Panc1 (cell line): ENCODE measurements around the gene DVL1.
"Not testable (repeated sequence)": the region's sequence is repeated elsewhere in the genome, so short reads cannot be mapped to it uniquely, and the experiment has no call there.

Source experiments
- CTCF ChIP-seq: fragments of 450-650 bp; IDR thresholded peaks from 2 replicates; pipeline ENCODE4 v1.5.1; 2017; ENCODE audit warnings: mild to moderate bottlenecking
- POLR2AphosphoS5 ChIP-seq: IDR thresholded peaks from 2 replicates; pipeline ENCODE4 v1.6.1; 2012; ENCODE audit warnings: mild to moderate bottlenecking, low read depth, low read length, moderate library complexity
- REST ChIP-seq, 2 experiments: IDR thresholded peaks; 2 replicates each; pipeline ENCODE4 v1.6.1; 2011 to 2012; ENCODE audit warnings: low read depth in 2 of 2, control low read depth in 1 of 2, low read length in 1 of 2, mild to moderate bottlenecking in 1 of 2, moderate library complexity in 1 of 2; ENCODE audit not compliant: insufficient read depth in 1 of 2

- not testable (repeated sequence) for TF ChIP-seq CTCF; REST (IDR thresholded peaks at IDR 0.05; ENCODE audit: insufficient read depth in 1 of 2, low read depth in 2 of 2, low read length in 1 of 2); POLR2AphosphoS5
Measured at GRCh38 chr1:1316199-1316598, 33.0 kb downstream of the DVL1 start.
